ENCODE results near the gene CDH16.
A peak's percentile ranks its signal among the peaks of the same experiment; 100 is the strongest.
"Not testable (repeated sequence)": the region's sequence is repeated elsewhere in the genome, so short reads cannot be mapped to it uniquely, and the experiment has no call there.

The CDH16 gene

DNA sequence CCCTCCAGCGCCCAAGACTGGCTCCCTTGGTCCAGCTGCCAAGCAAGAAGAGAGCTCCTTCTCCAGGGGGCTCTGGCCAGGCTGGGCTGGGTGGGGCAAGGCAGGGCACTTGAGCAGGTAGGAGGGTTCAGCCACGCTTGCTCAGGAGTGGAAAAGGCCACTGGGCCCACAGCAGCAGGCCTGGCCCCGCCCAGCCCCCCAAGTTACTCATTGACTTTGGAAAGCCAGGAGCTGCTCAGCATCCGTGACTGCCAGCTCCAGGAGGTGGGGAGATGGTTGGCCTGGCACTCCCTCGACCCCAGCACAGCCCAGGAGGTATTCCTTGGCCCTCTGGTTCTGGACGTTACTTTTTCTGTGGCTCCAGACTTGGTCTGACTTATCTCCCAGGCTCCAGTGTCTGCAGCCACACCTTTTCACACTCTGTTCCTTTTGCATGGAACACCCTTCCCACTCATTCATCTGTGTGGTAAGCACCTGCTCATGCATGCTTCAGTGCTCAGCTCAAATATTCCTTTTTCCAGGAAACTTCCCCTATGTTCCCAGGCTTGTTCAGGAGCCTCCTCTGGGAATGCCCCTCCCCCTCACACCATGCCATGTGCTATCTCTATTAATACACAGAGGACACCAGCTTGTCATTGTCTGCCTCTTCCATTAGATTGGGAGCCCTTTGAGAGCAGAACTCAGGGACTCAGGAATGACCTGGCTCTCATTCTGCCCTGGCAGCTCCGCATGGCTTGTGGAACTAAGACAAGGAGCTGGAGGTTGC lies at the start of gene CDH16:
Gene CDH16 (minus strand): TSS at position 83 of the 766 bp plus-strand sequence. CDS start 820 bp downstream, outside the sequence.
- DNase-seq, result no peak

GRCh38 chr16:66964049-66964448 lies 45.4 kb upstream of the CDH16 start:
- DNase-seq, result peak; percentile 62

- DNase-seq, result no peak
Measured at GRCh38 chr16:66961914-66962313, 43.2 kb upstream of the CDH16 start.

DNA sequence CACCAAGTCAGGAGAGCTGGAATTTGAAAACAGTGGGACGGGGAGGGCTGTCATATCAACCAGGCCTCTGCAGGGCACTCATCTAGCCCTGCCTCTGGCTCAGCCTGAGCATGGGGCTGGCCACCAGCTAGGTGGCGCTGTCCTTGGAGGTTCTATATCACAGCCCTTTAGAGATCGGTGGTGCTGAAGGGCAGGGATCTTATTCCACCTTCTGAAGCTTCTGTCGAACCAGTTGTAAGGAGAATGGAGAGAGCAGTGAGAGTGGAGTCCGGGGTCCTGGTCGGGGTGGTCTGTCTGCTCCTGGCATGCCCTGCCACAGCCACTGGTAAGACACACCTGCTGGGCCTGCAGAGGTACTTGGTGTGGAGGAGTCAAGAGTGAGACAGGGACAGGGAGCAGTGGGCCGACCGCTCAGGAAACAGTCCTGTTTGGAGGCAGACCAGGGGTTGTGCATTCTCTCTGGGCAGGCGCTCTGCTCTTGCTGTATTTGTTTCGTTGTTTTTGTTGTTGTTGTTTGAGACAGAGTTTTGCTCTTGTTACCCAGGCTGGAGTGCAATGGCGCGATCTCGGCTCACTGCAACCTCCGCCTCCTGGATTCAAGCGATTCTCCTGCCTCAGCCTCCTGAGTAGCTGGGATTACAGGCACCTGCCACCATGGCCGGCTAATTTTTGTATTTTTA lies 42.5 kb upstream of the CDH16 start, which contains the start of gene CES3:
Gene CES3 (plus strand): TSS at position 202 of the 680 bp plus-strand sequence. CDS start 42 bp downstream, at position 244.
- peak; percentile 66 for DNase-seq

- no peak for DNase-seq
Measured at GRCh38 chr16:66960270-66960669, 41.6 kb upstream of the CDH16 start.

GRCh38 chr16:66959704-66960161 lies 41.0 kb upstream of the CDH16 start:
- DNase-seq, result no peak

DNA sequence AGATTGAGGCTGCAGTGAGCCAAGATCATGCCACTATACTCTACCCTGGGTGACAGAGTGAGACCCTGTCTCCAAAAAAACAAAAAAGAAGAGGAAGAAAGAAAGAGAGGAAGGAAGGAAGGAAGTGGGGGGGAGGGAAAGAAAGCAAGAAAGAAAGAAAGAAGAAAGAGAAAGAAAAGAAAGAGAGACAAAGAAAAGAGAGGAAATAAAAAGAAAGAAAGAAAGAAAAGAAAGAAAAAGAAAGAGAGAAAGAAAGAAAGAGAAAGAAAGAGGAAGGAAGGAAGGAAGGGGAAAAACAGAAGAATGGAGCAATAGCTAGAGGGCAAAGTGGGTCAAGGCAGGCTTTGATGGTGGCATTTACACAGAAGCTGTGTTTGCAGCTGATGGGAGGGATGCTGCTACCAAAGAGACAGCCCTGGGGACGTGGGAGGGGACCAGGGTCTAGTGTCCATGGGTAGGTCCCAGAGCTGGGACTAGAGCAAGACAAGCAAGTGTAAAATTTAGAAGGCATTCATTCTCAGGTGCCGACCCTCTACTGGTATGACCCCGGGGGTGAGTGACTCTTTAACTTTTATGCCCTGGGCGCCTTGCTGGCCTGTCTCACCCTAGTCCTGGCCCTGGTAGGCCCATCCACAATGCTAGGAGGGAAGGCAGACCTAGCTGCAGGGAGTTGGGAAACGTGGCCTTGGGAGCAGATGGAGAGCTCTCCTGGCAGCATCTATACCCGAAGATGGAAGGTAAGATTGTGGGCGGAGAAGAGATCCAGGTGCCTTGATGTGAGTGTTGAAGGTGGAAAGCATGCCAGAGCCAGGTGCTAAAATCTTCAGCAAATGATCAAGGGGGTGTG lies 40.4 kb upstream of the CDH16 start:
- DNase-seq, result no peak

GRCh38 chr16:66956154-66956457 lies 37.4 kb upstream of the CDH16 start:
- DNase-seq, result not testable (repeated sequence)

DNA sequence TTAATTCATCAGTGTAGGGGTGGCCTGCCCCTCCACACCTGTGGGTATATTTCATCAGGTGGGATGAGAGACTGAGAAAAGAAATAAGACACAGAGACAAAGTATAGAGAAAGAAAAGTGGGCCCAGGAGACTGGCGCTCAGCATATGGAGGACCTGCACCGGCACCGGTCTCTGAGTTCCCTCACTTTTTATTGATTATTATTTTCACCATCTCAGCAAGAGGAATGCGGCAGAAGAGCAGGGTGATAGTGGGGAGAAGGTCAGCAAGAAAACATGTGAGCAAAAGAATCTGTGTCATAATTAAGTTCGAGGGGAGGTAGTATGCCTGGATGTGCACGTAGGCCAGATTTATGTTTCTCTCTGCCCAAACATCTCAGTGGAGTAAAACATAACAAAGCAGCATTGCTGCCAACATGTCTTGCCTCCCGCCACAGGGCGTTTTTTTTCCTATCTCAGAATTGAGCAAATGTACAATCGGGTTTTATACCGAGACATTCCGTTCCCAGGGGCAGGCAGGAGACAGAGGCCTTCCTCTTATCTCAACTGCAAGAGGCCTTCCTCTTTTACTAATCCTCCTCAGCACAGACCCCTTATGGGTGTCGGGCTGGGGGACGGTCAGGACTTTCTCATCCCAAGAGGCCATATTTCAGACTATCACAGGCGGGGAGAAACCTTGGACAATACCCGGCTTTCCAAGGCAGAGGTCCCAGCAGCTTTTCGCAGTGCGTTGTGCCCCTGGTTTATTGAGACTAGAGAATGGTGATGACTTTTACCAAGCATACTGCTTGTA lies 36.9 kb upstream of the CDH16 start:
- DNase-seq, result not testable (repeated sequence)

GRCh38 chr16:66954097-66954659 lies 35.5 kb upstream of the CDH16 start:
- DNase-seq, result peak; percentile 63

DNA sequence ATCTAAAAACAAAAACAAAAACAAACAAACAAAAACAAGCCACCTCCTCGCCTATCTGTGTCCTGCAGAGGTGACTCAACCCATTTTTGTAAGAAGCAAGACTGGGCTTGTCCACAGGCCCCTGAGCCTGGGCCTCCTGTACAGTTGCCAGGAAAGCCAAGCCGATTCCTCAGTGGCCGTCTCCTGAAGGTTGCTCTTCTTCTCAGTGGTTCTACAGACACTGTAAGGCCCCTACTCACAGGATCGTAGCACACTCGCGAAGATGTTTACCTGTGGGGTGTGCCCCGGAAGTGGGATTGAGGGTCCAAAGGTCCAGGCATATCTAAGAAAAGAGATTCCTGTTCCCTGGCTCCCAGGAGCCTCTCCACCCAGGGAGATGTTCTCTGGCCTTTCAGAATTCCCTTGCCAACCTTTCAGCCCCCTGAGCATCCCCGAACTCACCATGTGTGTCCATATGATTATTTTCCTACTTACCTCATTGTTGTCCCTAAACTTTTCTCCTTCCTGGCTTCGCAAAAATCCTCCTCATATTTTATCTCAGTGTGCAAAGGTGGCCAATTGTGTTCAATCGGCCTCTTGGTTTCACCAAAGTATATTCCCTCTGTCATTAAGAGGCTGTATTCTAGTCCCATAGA lies 34.9 kb upstream of the CDH16 start:
- no peak for DNase-seq

- DNase-seq, result no peak
Measured at GRCh38 chr16:66952430-66953110, 33.9 kb upstream of the CDH16 start.

GRCh38 chr16:66950971-66951790 lies 32.5 kb upstream of the CDH16 start:
- DNase-seq, result no peak

- DNase-seq, result no peak
Measured at GRCh38 chr16:66950437-66950836, 31.8 kb upstream of the CDH16 start.

GRCh38 chr16:66949472-66949871 lies 30.8 kb upstream of the CDH16 start:
- DNase-seq, result no peak

DNA sequence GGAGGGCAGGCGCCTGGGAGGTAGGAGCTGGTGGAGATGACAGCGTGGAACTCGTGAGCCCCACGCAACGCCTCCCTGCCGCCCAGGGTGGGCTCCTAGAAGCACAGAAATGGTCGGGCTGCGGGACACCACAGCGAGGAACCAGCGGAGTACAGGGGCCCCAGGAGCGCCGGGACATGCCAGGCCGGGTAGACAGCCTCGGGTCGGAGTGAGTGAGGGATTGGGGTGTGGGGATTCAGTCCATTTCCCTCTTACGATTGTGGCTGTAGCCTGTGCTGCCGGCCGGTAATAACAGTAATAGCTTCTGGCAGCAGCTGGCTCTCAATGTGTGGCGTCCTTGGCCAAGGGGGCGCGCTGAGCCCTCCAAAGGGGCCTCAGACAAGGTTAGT lies 30.1 kb upstream of the CDH16 start:
- DNase-seq, result no peak

GRCh38 chr16:66948134-66948836 lies 29.6 kb upstream of the CDH16 start:
- DNase-seq, result no peak

- peak; percentile 72 for DNase-seq
Measured at GRCh38 chr16:66947302-66948065, 28.8 kb upstream of the CDH16 start.

DNA sequence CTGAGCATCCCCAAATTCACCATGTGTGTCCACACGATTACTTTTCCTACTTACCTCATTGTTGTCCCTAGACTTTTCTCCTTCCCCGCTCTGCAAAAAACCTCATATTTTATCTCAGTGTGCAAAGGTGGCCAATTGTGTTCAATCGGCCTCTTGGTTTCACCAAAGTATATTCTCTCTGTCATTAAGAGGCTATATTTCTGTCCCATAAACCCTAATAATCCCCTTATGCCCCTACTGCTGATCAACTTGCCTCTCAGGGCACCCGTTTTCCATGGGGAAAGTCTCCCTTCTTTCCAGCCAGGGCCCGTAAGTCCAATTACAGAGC lies 28.3 kb upstream of the CDH16 start:
- no peak for DNase-seq

Data from COR-L47 (cell line).